Spleen (tissue), 7 donors: Measurements from ENCODE around the gene SEMA3A.
"Not testable (repeated sequence)": the region's sequence is repeated elsewhere in the genome, so short reads cannot be mapped to it uniquely, and the experiment has no call there.

Source experiments
- POLR2A ChIP-seq, 3 donors: fragments of 450-650 bp; IDR thresholded peaks; one replicate each; pipeline ENCODE4 v1.5.1; 2017; ENCODE audit warnings: antibody characterized with exemption in 3 of 3, mild to moderate bottlenecking in 1 of 3
- POLR2AphosphoS5 ChIP-seq, 3 donors: sonication (generic); formaldehyde crosslinking; IDR thresholded peaks; one replicate each; pipeline ENCODE4 v1.5.1; 2017; ENCODE audit warnings: antibody characterized with exemption in 3 of 3
- TF ChIP-seq, protein P1 (sequence below), 11 experiments: fragments of 200-600 bp in 7 of 11; fragments of 450-650 bp in 4 of 11; sonication (generic) in 4 of 11; IDR thresholded peaks in 8 of 11; conservative IDR thresholded peaks in 3 of 11; 1 replicate in 7 of 11; 2 replicates in 4 of 11; pipeline versions ENCODE4 v1.4.0 to v1.8.0; 2016 to 2021; ENCODE audit warnings: antibody characterized with exemption in 11 of 11, inconsistent platforms in 4 of 11, mild to moderate bottlenecking in 1 of 11
- donor health status: DM: no; HTN: no; CAD: no; lungs with moderate emphysema.
- donor health status: DM: no; HTN: no; CAD: no.
- donor health status: DM: no; HTN: no; CAD: no.

DNA sequence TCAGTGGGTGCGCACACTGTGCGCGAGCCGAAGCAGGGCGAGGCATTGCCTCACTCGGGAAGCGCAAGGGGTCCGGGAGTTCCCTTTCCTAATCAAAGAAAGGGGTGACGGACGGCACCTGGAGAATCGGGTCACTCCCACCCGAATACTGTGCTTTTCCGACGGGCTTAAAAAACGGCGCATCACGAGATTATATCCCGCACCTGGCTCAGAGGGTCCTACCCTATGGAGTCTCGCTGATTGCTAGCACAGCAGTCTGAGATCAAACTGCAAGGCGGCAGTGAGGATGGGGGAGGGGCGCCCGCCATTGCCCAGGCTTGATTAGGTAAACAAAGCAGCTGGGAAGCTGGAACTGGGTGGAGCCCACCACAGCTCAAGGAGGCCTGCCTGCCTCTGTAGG, 44.2 kb downstream of the SEMA3A start:
- not testable (repeated sequence) for TF ChIP-seq POLR2A, POLR2AphosphoS5 (IDR thresholded peaks at IDR 0.05)
- TF ChIP-seq, protein P1, sequence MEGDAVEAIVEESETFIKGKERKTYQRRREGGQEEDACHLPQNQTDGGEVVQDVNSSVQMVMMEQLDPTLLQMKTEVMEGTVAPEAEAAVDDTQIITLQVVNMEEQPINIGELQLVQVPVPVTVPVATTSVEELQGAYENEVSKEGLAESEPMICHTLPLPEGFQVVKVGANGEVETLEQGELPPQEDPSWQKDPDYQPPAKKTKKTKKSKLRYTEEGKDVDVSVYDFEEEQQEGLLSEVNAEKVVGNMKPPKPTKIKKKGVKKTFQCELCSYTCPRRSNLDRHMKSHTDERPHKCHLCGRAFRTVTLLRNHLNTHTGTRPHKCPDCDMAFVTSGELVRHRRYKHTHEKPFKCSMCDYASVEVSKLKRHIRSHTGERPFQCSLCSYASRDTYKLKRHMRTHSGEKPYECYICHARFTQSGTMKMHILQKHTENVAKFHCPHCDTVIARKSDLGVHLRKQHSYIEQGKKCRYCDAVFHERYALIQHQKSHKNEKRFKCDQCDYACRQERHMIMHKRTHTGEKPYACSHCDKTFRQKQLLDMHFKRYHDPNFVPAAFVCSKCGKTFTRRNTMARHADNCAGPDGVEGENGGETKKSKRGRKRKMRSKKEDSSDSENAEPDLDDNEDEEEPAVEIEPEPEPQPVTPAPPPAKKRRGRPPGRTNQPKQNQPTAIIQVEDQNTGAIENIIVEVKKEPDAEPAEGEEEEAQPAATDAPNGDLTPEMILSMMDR (IDR thresholded peaks at IDR 0.05 in 8 of 11, conservative IDR thresholded peaks at IDR 0.05 in 3 of 11): not testable (repeated sequence)
